SK-N-SH (cell line): ENCODE data around the gene MICAL1. TPM values are rescaled to one million over a fixed set of nuclear protein-coding genes. Genes with fewer than 3 reads are reported as not detected.
"Not testable (repeated sequence)": the region's sequence is repeated elsewhere in the genome, so short reads cannot be mapped to it uniquely, and the experiment has no call there.

ENCODE experiments used
- CTCF ChIA-PET: fragments of 300-600, 350-600 bp; formaldehyde crosslinking; extraction: SDS; loops from one replicate; lab custom pipeline; 2021; lab: Yijun Ruan, JAX
- POLR2A ChIA-PET: fragments of 350-600 bp; sonication (Branson Sonifier 250); formaldehyde crosslinking; extraction: SDS; loops from one replicate; lab custom pipeline; 2020; ENCODE audit warnings: antibody characterized with exemption, inconsistent platforms; lab: Yijun Ruan, JAX
- DNase-seq: peaks from one replicate; pipeline ENCODE4 v3.0.0; 2012
- H2AFZ ChIP-seq: fragments of 200-600 bp; sonication (generic); 2 replicates; pipeline ENCODE4 v1.8.1; 2016; ENCODE audit warnings: antibody characterized with exemption, mild to moderate bottlenecking, low read depth
- H3F3A ChIP-seq: fragments of 200-600 bp; sonication (generic); replicated peaks from 2 replicates; pipeline ENCODE3; 2016; ENCODE audit warnings: antibody characterized with exemption, mild to moderate bottlenecking; ENCODE audit not compliant: insufficient read depth
- H3K27ac ChIP-seq, 2 experiments: fragments of 200-500 bp in 1 of 2; fragments of 200-600 bp in 1 of 2; sonication (Bioruptor generic) in 1 of 2; sonication (generic), shearing (Covaris generic) in 1 of 2; 2 replicates each; pipeline versions ENCODE4 v1.5.1 to v1.6.1; 2014 to 2016; ENCODE audit warnings: low read depth in 2 of 2, inconsistent platforms in 1 of 2, low read length in 1 of 2, mild to moderate bottlenecking in 1 of 2, mixed read lengths in 1 of 2
- H3K27me3 ChIP-seq: fragments of 200-600 bp; sonication (generic), shearing (Covaris generic); 2 replicates; pipeline ENCODE4 v1.6.1; 2016; ENCODE audit warnings: mixed run types; ENCODE audit not compliant: insufficient read depth
- H3K36me3 ChIP-seq, 2 experiments: fragments of 200-500 bp in 1 of 2; fragments of 200-600 bp in 1 of 2; sonication (Bioruptor generic) in 1 of 2; sonication (generic) in 1 of 2; replicated peaks in 1 of 2; 2 replicates each; pipeline versions ENCODE3 to v1.5.1; 2014 to 2016; ENCODE audit warnings: low read length in 1 of 2, mild to moderate bottlenecking in 1 of 2; ENCODE audit not compliant: insufficient read depth in 2 of 2, control insufficient read depth in 1 of 2
- H3K4me1 ChIP-seq, 2 experiments: fragments of 200-500 bp in 1 of 2; fragments of 200-600 bp in 1 of 2; sonication (Bioruptor generic) in 1 of 2; sonication (generic), shearing (Covaris generic) in 1 of 2; 2 replicates each; pipeline versions ENCODE4 v1.5.1 to v1.6.1; 2014 to 2016; ENCODE audit warnings: low read depth in 1 of 2, low read length in 1 of 2, mixed run types in 1 of 2; ENCODE audit not compliant: insufficient read depth in 2 of 2, control insufficient read depth in 1 of 2
- H3K4me2 ChIP-seq: fragments of 200-600 bp; sonication (generic), shearing (Covaris generic); 2 replicates; pipeline ENCODE4 v1.6.1; 2017; ENCODE audit warnings: mixed run types
- H3K4me3 ChIP-seq, 2 experiments: fragments of 200-500 bp in 1 of 2; fragments of 200-600 bp in 1 of 2; sonication (Bioruptor generic) in 1 of 2; sonication (generic), shearing (Covaris generic) in 1 of 2; 2 replicates each; pipeline versions ENCODE4 v1.5.1 to v1.8.1; 2014 to 2016; ENCODE audit warnings: low read depth in 2 of 2, inconsistent platforms in 1 of 2, low read length in 1 of 2, mild to moderate bottlenecking in 1 of 2, mixed read lengths in 1 of 2, moderate library complexity in 1 of 2
- H3K79me2 ChIP-seq: fragments of 200-600 bp; sonication (generic); 2 replicates; pipeline ENCODE4 v1.8.1; 2017; ENCODE audit warnings: mild to moderate bottlenecking; ENCODE audit not compliant: insufficient read depth
- H3K9ac ChIP-seq: fragments of 200-600 bp; sonication (generic); 2 replicates; pipeline ENCODE4 v1.6.1; 2017; ENCODE audit warnings: mixed run types
- H3K9me2 ChIP-seq: fragments of 200-600 bp; sonication (generic); 2 replicates; pipeline ENCODE4 v1.6.1; 2017; ENCODE audit warnings: mixed run types
- H3K9me3 ChIP-seq: fragments of 200-600 bp; sonication (generic); 2 replicates; pipeline ENCODE4 v1.6.1; 2017; ENCODE audit warnings: mixed run types, mild to moderate bottlenecking, moderate library complexity
- H4K20me1 ChIP-seq: fragments of 200-600 bp; sonication (generic); 2 replicates; pipeline ENCODE4 v1.6.1; 2017; ENCODE audit warnings: mild to moderate bottlenecking, mixed run types; ENCODE audit not compliant: insufficient read depth
- ELF1 ChIP-seq: IDR thresholded peaks from 2 replicates; pipeline ENCODE4 v1.4.0; 2012
- GABPA ChIP-seq: IDR thresholded peaks from 2 replicates; pipeline ENCODE4 v1.4.0; 2012; ENCODE audit warnings: low read depth, mild to moderate bottlenecking
- GATA2 ChIP-seq: sonication (generic); formaldehyde crosslinking; IDR thresholded peaks from 2 replicates; pipeline ENCODE4 v1.5.0; 2020; ENCODE audit warnings: mild to moderate bottlenecking, missing genetic modification reagents
- MEF2A ChIP-seq: IDR thresholded peaks from 2 replicates; pipeline ENCODE4 v1.4.0; 2012; ENCODE audit warnings: low read depth, borderline replicate concordance
- WGBS: methylation state at CpG from one replicate; pipeline ENCODE4 v1.1.6; 2017; ENCODE audit warnings: low lambda C conversion rate; 5-methylcytosine and 5-hydroxymethylcytosine counted together
- polyA plus RNA-seq, 3 experiments: library from polyadenylated mRNA; depleted of rRNA; stranded (reverse); fragments of >200 nt; gene quantifications; 2 replicates each; pipeline ENCODE4 v1.2.3, GENCODE V29; 2012
- TF ChIP-seq, protein P1 (sequence below): fragments of 150-350 bp; IDR thresholded peaks from 2 replicates; pipeline ENCODE4 v1.6.1; 2017; ENCODE audit warnings: antibody characterized with exemption, low read length, low read depth, borderline replicate concordance
- TF ChIP-seq, protein P2 (sequence below): IDR thresholded peaks from 2 replicates; pipeline ENCODE4 v1.4.0; 2012; ENCODE audit warnings: low read depth, borderline replicate concordance
- TF ChIP-seq, protein P3 (sequence below): fragments of 150-350 bp; IDR thresholded peaks from 2 replicates; pipeline ENCODE4 v1.6.1; 2016; ENCODE audit warnings: mild to moderate bottlenecking, low read depth, low read length

Gene MICAL1
- polyA plus RNA-seq, 1 of the 3 experiments (the other 2 are of a cell fraction), result 45.6 TPM

DNA sequence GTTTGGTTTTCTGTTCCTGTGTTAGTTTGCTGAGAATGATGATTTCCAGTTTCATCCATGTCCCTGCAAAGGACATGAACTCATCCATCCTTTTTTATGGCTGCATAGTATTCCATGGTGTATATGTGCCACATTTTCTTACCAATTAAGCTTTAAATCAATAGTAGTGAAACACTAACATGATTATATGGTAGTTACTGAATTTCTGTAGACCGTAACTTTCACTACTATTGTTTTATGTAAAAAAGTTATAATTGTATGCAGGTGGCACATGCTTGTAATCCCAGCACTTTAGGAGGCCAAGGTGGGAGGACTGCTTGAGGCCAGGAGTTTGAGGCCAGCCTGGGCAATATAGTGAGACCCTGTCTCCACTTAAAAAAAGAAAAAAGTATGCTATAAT lies 5.6 kb upstream of the MICAL1 start:
- CTCF ChIA-PET, H3K9me2 ChIP-seq: not testable (repeated sequence)
- WGBS, result 92% methylated on average over 1 of the region's 1 CpG

DNA sequence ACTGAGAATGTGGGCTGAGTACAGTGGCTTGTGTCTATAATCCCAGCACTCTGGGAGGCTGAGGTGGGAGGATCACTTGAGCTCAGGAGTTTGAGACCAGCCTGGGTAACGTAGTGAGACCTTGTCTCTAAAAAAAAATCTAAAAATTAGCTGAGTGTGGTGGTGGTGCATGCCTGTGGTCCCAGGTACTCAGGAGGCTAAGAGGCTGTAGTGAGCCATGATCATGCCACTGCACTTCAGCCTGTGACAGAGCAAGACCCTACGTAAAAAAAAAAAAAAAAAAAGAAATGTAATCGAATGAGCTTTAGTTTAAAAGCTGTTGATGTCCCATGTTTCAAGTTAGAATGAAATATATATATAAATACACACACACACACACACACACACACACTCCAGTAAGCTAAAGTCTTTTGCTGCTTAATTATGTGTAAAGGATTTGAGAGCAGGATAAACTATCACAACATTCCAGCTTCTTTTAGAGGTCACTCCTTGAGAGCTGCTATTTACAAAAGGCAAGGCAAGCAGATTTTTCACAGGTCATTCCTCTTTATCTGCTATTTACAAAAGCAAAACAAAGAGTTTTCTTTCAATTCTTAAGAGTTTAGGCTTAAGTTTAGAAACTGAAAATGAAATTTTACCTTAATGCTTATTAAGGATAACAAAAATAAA lies 4.7 kb upstream of the MICAL1 start:
- Histone ChIP-seq H3K9ac (no peak overlapping the region), H3K9me2 (no peaks in the 10 kb centered on the region), H3K4me2 (no peak overlapping the region), H3K9me3 (no peaks in the 10 kb centered on the region), H3K4me3 (no peak overlapping the region), H3K27ac (no peak overlapping the region), H2AFZ (no peak overlapping the region), H3K36me3 (peaks cover 13 to 34% of the 10 kb centered on the region in 2 experiments), H3K79me2 (peaks cover 15% of the 10 kb centered on the region; the same call in 1 of the 2 replicates), H3K4me1 (peaks cover 0 to 9% of the 10 kb centered on the region in 2 experiments; a peak in 3 of 4 replicates), H4K20me1 (no peaks in the 10 kb centered on the region), H3F3A (peaks cover 15% of the 10 kb centered on the region), H3K27me3 (no peaks in the 10 kb centered on the region)
- TF ChIP-seq, protein P1, sequence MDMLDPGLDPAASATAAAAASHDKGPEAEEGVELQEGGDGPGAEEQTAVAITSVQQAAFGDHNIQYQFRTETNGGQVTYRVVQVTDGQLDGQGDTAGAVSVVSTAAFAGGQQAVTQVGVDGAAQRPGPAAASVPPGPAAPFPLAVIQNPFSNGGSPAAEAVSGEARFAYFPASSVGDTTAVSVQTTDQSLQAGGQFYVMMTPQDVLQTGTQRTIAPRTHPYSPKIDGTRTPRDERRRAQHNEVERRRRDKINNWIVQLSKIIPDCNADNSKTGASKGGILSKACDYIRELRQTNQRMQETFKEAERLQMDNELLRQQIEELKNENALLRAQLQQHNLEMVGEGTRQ, result no peak
- TF ChIP-seq GATA2 (no peak), ELF1 (no peak), MEF2A (no peak), GABPA (no peak)
- TF ChIP-seq, protein P2, sequence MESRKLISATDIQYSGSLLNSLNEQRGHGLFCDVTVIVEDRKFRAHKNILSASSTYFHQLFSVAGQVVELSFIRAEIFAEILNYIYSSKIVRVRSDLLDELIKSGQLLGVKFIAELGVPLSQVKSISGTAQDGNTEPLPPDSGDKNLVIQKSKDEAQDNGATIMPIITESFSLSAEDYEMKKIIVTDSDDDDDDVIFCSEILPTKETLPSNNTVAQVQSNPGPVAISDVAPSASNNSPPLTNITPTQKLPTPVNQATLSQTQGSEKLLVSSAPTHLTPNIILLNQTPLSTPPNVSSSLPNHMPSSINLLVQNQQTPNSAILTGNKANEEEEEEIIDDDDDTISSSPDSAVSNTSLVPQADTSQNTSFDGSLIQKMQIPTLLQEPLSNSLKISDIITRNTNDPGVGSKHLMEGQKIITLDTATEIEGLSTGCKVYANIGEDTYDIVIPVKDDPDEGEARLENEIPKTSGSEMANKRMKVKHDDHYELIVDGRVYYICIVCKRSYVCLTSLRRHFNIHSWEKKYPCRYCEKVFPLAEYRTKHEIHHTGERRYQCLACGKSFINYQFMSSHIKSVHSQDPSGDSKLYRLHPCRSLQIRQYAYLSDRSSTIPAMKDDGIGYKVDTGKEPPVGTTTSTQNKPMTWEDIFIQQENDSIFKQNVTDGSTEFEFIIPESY, result no peak
- TF ChIP-seq, protein P3, sequence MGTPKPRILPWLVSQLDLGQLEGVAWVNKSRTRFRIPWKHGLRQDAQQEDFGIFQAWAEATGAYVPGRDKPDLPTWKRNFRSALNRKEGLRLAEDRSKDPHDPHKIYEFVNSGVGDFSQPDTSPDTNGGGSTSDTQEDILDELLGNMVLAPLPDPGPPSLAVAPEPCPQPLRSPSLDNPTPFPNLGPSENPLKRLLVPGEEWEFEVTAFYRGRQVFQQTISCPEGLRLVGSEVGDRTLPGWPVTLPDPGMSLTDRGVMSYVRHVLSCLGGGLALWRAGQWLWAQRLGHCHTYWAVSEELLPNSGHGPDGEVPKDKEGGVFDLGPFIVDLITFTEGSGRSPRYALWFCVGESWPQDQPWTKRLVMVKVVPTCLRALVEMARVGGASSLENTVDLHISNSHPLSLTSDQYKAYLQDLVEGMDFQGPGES, result no peak
- WGBS, result 79% methylated on average over 3 of the region's 3 CpGs
- DNase-seq, result no peak
- ChIA-PET POLR2A (no interaction called here), CTCF (interaction anchor here (1.0 to 1.2 kb wide), 2 partner anchors 12 to 19 kb away, joined by 3 read pairs; partner anchors contain the start of gene SMPD2)

More for the DNA sequence above, 5.6 kb upstream of the MICAL1 start:
- POLR2A ChIA-PET, H2AFZ ChIP-seq, H3K79me2 ChIP-seq, DNase-seq, H3K9ac ChIP-seq, H3K27ac ChIP-seq, H3K27me3 ChIP-seq, H3K4me3 ChIP-seq, H3K9me3 ChIP-seq, H3K4me1 ChIP-seq, H3K4me2 ChIP-seq, H4K20me1 ChIP-seq: not testable (repeated sequence)
- H3K36me3 ChIP-seq, result peaks cover 19 to 43% of the 10 kb centered on the region in 2 experiments
- peaks cover 15% of the 10 kb centered on the region for H3F3A ChIP-seq
